VCaP (cell line): ENCODE measurements around the gene LRPPRC.

Source experiments
- H3K27ac ChIP-seq: fragments of 450-650 bp; 2 replicates; pipeline ENCODE4 v1.5.1; 2017
- CTCF ChIP-seq: fragments of 450-650 bp; conservative IDR thresholded peaks from 2 replicates; pipeline ENCODE4 v1.5.1; 2017; ENCODE audit warnings: mild to moderate bottlenecking, moderate library complexity

The LRPPRC gene

GRCh38 chr2:43845181-43845580 is 150.6 kb downstream of the LRPPRC start:
- no peak overlapping the region for H3K27ac ChIP-seq
- no peak for TF ChIP-seq CTCF

GRCh38 chr2:43842866-43843226 is 152.9 kb downstream of the LRPPRC start:
- TF ChIP-seq CTCF, result no peak
- H3K27ac ChIP-seq, result no peak overlapping the region

- H3K27ac ChIP-seq, result no peak overlapping the region
- no peak for TF ChIP-seq CTCF
Measured at GRCh38 chr2:43841949-43842865, 153.6 kb downstream of the LRPPRC start.

- TF ChIP-seq CTCF, result no peak
- H3K27ac ChIP-seq, result no peak overlapping the region
Measured at GRCh38 chr2:43840965-43841364, 154.8 kb downstream of the LRPPRC start.

- H3K27ac ChIP-seq, result no peak overlapping the region
- TF ChIP-seq CTCF, result no peak
Measured at GRCh38 chr2:43839776-43840564, 155.8 kb downstream of the LRPPRC start.

- TF ChIP-seq CTCF, result no peak
- H3K27ac ChIP-seq, result no peak within 1 kb of the TSS
Measured at GRCh38 chr2:43838560-43839267, 157.1 kb downstream of the LRPPRC start, which contains the start of the genes ABCG5 and ABCG8. ABCG5 (minus strand) TSS chr2:43838839; CDS start chr2:43838679, 160 bp downstream. ABCG8 (plus strand) TSS chr2:43838971; CDS start chr2:43839054, 83 bp downstream.
